HepG2 (cell line): Measurements from ENCODE around the gene CNTN5. TPM values are rescaled to one million over a fixed set of nuclear protein-coding genes. Genes with fewer than 3 reads are reported as not detected.

ENCODE experiments used
- ATAC-seq: fragments of 200-7000 bp; cut with Tn5 transposase; 3 replicates; pipeline ENCODE4 v1.9.1; 2020; ENCODE audit warnings: mild to moderate bottlenecking, moderate library complexity
- BruUV-seq: library from RNA; stranded (reverse); fragments of 400-500 nt; replicated peaks from 2 replicates; lab custom pipeline; 2021; lab: Mats Ljungman, UMichigan
- CTCF ChIA-PET: fragments of 300-600 bp; formaldehyde crosslinking; extraction: SDS; loops from one replicate; lab custom pipeline; 2021; ENCODE audit warnings: low total read pairs, inconsistent platforms, low intra/inter-chr PET ratio; lab: Yijun Ruan, JAX
- POLR2A ChIA-PET: fragments of 350-600 bp; sonication (Branson Sonifier 250); formaldehyde crosslinking; loops from one replicate; lab custom pipeline; 2020; ENCODE audit warnings: antibody characterized with exemption, inconsistent platforms; lab: Yijun Ruan, JAX
- DNase-seq: peaks from one replicate; pipeline ENCODE4 v3.0.0-alpha.2; 2015; ENCODE audit warnings: low spot score
- FAIRE-seq: peaks from 3 replicates; lab custom pipeline; 2011; peaks lifted over from hg19 to GRCh38; lab: Jason Lieb, UNC
- H2AFZ ChIP-seq: one replicate; pipeline ENCODE4 v1.6.1; 2011; ENCODE audit warnings: low read length, inconsistent platforms
- H3K27ac ChIP-seq: fragments of 300-600 bp; 3 replicates; pipeline ENCODE4 v1.8.0; 2011; ENCODE audit warnings: mixed run types, mild to moderate bottlenecking, mixed read lengths, low read length, inconsistent platforms; ENCODE audit not compliant: insufficient read depth; ENCODE audit errors: extremely low read length
- H3K27me3 ChIP-seq, 2 experiments: fragments of 200-600 bp in 1 of 2; 2 replicates in 1 of 2; 3 replicates in 1 of 2; pipeline versions ENCODE4 v1.6.0 to v1.8.0; 2011; ENCODE audit warnings: low read length in 2 of 2, mild to moderate bottlenecking in 2 of 2, moderate library complexity in 2 of 2, inconsistent platforms in 1 of 2; ENCODE audit not compliant: insufficient read depth in 2 of 2, control insufficient read depth in 1 of 2
- H3K36me3 ChIP-seq, 2 experiments: fragments of 200-600 bp in 1 of 2; replicated peaks in 1 of 2; 2 replicates in 1 of 2; 3 replicates in 1 of 2; pipeline versions ENCODE4 v1.5.1 to v1.8.0; 2011; ENCODE audit warnings: low read length in 2 of 2, inconsistent platforms in 1 of 2; ENCODE audit not compliant: insufficient read depth in 2 of 2, control insufficient read depth in 1 of 2
- H3K4me1 ChIP-seq: 2 replicates; pipeline ENCODE4 v1.5.1; 2012; ENCODE audit warnings: low read length, inconsistent platforms; ENCODE audit not compliant: insufficient read depth
- H3K4me2 ChIP-seq: 2 replicates; pipeline ENCODE4 v1.6.0; 2011; ENCODE audit warnings: low read depth, low read length, inconsistent platforms
- H3K4me3 ChIP-seq, 3 experiments: fragments of 200-600 bp in 1 of 3; sonication (generic), shearing (Covaris generic) in 1 of 3; replicated peaks in 1 of 3; 2 replicates each; pipeline ENCODE4 v1.5.1; 2011 to 2016; ENCODE audit warnings: low read length in 3 of 3, inconsistent platforms in 2 of 3, low read depth in 2 of 3, mild to moderate bottlenecking in 2 of 3, control low read depth in 1 of 3, mixed read lengths in 1 of 3; ENCODE audit not compliant: insufficient read depth in 1 of 3
- H3K79me2 ChIP-seq: one replicate; pipeline ENCODE4 v1.6.1; 2011; ENCODE audit warnings: low read length, inconsistent platforms; ENCODE audit not compliant: insufficient read depth
- H3K9ac ChIP-seq: 2 replicates; pipeline ENCODE4 v1.6.0; 2011; ENCODE audit warnings: mild to moderate bottlenecking, low read depth, low read length, inconsistent platforms; ENCODE audit not compliant: insufficient read depth
- H3K9me3 ChIP-seq: 2 replicates; pipeline ENCODE4 v1.5.1; 2012; ENCODE audit warnings: mild to moderate bottlenecking, low read length
- H4K20me1 ChIP-seq: 2 replicates; pipeline ENCODE4 v1.6.0; 2011; ENCODE audit warnings: inconsistent platforms, mild to moderate bottlenecking, low read length, moderate library complexity; ENCODE audit not compliant: insufficient read depth
- HNRNPH1 ChIP-seq: fragments of 200-400 bp; formaldehyde crosslinking; optimal IDR thresholded peaks from 2 replicates; pipeline ENCODE3; 2017; ENCODE audit warnings: mild to moderate bottlenecking, low read depth, low read length
- SNAPC2 ChIP-seq: sonication (generic); formaldehyde crosslinking; IDR thresholded peaks from 2 replicates; pipeline ENCODE4 v1.8.1; 2022; ENCODE audit warnings: mild to moderate bottlenecking, missing genetic modification reagents
- ZBTB38 ChIP-seq: sonication (generic); formaldehyde crosslinking; IDR thresholded peaks from 2 replicates; pipeline ENCODE4 v1.5.1; 2020; ENCODE audit warnings: mild to moderate bottlenecking, missing genetic modification reagents
- ZBTB4 ChIP-seq: sonication (generic); formaldehyde crosslinking; IDR thresholded peaks from 2 replicates; pipeline ENCODE4 v1.4.0; 2020; ENCODE audit warnings: missing genetic modification reagents, mild to moderate bottlenecking, borderline replicate concordance
- ZNF20 ChIP-seq: sonication (generic); formaldehyde crosslinking; IDR thresholded peaks from 2 replicates; pipeline ENCODE4 v1.4.0; 2020; ENCODE audit warnings: mild to moderate bottlenecking, moderate library complexity, missing genetic modification reagents
- ZNF230 ChIP-seq: sonication (generic); formaldehyde crosslinking; IDR thresholded peaks from 2 replicates; pipeline ENCODE4 v1.4.0; 2020; ENCODE audit warnings: mild to moderate bottlenecking, missing genetic modification reagents
- ZNF256 ChIP-seq: sonication (generic); formaldehyde crosslinking; conservative IDR thresholded peaks from 2 replicates; pipeline ENCODE4 v1.4.0; 2020; ENCODE audit warnings: missing genetic modification reagents
- ZNF816 ChIP-seq: sonication (generic); formaldehyde crosslinking; IDR thresholded peaks from 2 replicates; pipeline ENCODE4 v1.8.0; 2022; ENCODE audit warnings: missing genetic modification reagents, mild to moderate bottlenecking, borderline replicate concordance
- WGBS: methylation state at CpG from one replicate; pipeline ENCODE4 v1.1.6; 2017; ENCODE audit warnings: low lambda C conversion rate; 5-methylcytosine and 5-hydroxymethylcytosine counted together
- in situ Hi-C: cut with HindIII; loops from 2 replicates; pipeline ENCODE4 v1.10.0; 2017; ENCODE audit warnings: low pct_unique_long_range_greater_than_20kb; ENCODE audit not compliant: extremely low pct_ligation_motif_present
- intact Hi-C: fragments of 100-400 bp; cut with micrococcal nuclease; formaldehyde crosslinking; loops from one replicate; pipeline ENCODE4 v1.10.0; 2022; ENCODE audit not compliant: unreplicated experiment
- polyA plus RNA-seq, 8 experiments: library from polyadenylated mRNA; depleted of rRNA in 3 of 8; stranded (reverse) in 7 of 8; unstranded in 1 of 8; fragments of >200 nt; fragmentation: Illumina TruSeq in 4 of 8; extraction: Trizol in 4 of 8; gene quantifications; 2 replicates each; pipeline versions ENCODE4 v1.2.1 to v1.2.3, GENCODE V29; 2011 to 2016; ENCODE audit warnings: low read depth in 4 of 8, missing spikeins in 1 of 8, mixed read lengths in 1 of 8; ENCODE audit not compliant: insufficient read depth in 1 of 8
- total RNA-seq, 5 experiments: library from RNA; depleted of rRNA; stranded (reverse); fragments of >200 nt; fragmentation: Illumina TruSeq; extraction: Trizol; gene quantifications; 2 replicates each; pipeline ENCODE4 v1.2.3, GENCODE V29; 2016; ENCODE audit warnings: low read depth in 1 of 5
- TF ChIP-seq, protein P1 (sequence below), 2 experiments: sonication (generic) in 1 of 2; formaldehyde crosslinking in 1 of 2; IDR thresholded peaks; 2 replicates each; pipeline versions ENCODE4 v1.5.1 to v1.6.1; 2011 to 2020; ENCODE audit warnings: borderline replicate concordance in 1 of 2, low read depth in 1 of 2, low read length in 1 of 2, mild to moderate bottlenecking in 1 of 2, missing genetic modification reagents in 1 of 2, moderate library complexity in 1 of 2
- TF ChIP-seq, protein P2 (sequence below): sonication (generic); formaldehyde crosslinking; conservative IDR thresholded peaks from 2 replicates; pipeline ENCODE4 v1.4.0; 2020; ENCODE audit warnings: missing genetic modification reagents

The CNTN5 gene
- total and polyA plus RNA-seq, 2 of the 13 experiments (the other 11 are each of a cell fraction or from before 2014, with no cell fraction given), result not detected

DNA sequence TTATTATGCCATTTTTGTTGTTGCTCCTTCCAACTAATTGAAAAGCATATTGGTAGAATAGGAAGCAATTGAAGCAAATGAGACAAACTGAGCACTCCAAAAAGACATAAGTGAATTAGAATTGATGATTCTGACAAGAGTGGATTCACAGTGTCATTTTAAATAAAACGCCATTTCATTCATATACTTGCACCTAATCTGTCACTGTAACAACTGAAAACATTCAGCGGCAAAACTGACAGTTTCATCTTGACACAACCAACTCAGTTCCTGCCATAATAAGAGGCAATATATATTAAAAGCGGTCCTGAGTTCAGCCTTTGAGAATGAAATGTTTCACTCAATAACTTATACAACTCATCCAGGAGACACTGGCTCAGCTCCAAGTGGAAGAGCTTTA, 306.8 kb downstream of the CNTN5 start:
- no peaks in the 10 kb centered on the region for H3K36me3 ChIP-seq
- no peaks in the 10 kb centered on the region for H4K20me1 ChIP-seq
- POLR2A ChIA-PET, result no interaction called here
- no peaks in the 10 kb centered on the region for H3K9me3 ChIP-seq
- H3K79me2 ChIP-seq, result no peaks in the 10 kb centered on the region
- H2AFZ ChIP-seq, result no peak overlapping the region
- intact Hi-C loops (no loop called here), in situ Hi-C loops (no loop called here)
- ATAC-seq, result no peak
- H3K27me3 ChIP-seq, result no peaks in the 10 kb centered on the region
- no peak overlapping the region for H3K4me2 ChIP-seq
- DNase-seq, result no peak
- TF ChIP-seq ZNF256 (CRISPR knock-in tag), result no peak
- TF ChIP-seq, all 625 proteins: peak for 0
- Histone ChIP-seq H3K4me1 (no peaks in the 10 kb centered on the region), H3K27ac (no peak overlapping the region), H3K9ac (no peak overlapping the region), H3K4me3 (no peak overlapping the region)
- 22% methylated on average over 3 of the region's 3 CpGs for WGBS
- CTCF ChIA-PET, result no interaction called here
- BruUV-seq, result no TSS peak
- FAIRE-seq, result no peak

DNA sequence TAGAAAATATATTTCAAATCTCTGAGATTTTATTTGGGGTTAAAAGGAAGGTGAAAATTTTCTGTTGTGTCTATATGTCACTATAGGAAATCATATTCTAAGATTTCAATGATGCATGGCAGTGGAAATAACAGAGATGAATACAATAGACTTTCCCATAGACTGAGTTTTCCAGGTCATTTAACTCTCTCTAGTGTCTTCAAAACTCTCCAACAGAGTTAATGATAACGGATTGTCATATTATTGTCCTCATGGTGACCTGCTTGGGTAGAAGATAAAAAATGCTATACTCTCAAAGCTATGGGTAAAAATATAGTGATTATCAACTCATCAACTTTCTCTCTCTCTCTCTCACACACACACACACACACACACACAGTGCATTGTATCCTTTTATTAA, 312.9 kb downstream of the CNTN5 start:
- Histone ChIP-seq H3K4me1 (no peaks in the 10 kb centered on the region), H3K9me3 (no peaks in the 10 kb centered on the region), H3K4me3 (no peak overlapping the region), H3K4me2 (no peak overlapping the region), H3K9ac (no peak overlapping the region), H3K79me2 (no peaks in the 10 kb centered on the region), H3K27ac (no peak overlapping the region), H4K20me1 (no peaks in the 10 kb centered on the region), H3K27me3 (no peaks in the 10 kb centered on the region), H3K36me3 (no peaks in the 10 kb centered on the region), H2AFZ (no peak overlapping the region)
- no TSS peak for BruUV-seq
- intact Hi-C loops (no loop called here), in situ Hi-C loops (no loop called here)
- ATAC-seq (no peak), DNase-seq (no peak), FAIRE-seq (no peak)
- ChIA-PET POLR2A (no interaction called here), CTCF (no interaction called here)
- 0% methylated on average over 1 of the region's 1 CpG for WGBS
- no peak for TF ChIP-seq ZBTB4
- TF ChIP-seq ZNF230, result no peak
- TF ChIP-seq SNAPC2 (CRISPR knock-in tag), result no peak
- TF ChIP-seq, protein P1, sequence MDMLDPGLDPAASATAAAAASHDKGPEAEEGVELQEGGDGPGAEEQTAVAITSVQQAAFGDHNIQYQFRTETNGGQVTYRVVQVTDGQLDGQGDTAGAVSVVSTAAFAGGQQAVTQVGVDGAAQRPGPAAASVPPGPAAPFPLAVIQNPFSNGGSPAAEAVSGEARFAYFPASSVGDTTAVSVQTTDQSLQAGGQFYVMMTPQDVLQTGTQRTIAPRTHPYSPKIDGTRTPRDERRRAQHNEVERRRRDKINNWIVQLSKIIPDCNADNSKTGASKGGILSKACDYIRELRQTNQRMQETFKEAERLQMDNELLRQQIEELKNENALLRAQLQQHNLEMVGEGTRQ (IDR thresholded peaks at IDR 0.05; ENCODE audit: low read depth, low read length), result no peak
- TF ChIP-seq, protein P1 (CRISPR knock-in tag; IDR thresholded peaks at IDR 0.05; ENCODE audit: borderline replicate concordance), result no peak
- no peak for TF ChIP-seq ZBTB38 (CRISPR knock-in tag)
- TF ChIP-seq, protein P2, sequence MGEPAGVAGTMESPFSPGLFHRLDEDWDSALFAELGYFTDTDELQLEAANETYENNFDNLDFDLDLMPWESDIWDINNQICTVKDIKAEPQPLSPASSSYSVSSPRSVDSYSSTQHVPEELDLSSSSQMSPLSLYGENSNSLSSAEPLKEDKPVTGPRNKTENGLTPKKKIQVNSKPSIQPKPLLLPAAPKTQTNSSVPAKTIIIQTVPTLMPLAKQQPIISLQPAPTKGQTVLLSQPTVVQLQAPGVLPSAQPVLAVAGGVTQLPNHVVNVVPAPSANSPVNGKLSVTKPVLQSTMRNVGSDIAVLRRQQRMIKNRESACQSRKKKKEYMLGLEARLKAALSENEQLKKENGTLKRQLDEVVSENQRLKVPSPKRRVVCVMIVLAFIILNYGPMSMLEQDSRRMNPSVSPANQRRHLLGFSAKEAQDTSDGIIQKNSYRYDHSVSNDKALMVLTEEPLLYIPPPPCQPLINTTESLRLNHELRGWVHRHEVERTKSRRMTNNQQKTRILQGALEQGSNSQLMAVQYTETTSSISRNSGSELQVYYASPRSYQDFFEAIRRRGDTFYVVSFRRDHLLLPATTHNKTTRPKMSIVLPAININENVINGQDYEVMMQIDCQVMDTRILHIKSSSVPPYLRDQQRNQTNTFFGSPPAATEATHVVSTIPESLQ (CRISPR knock-in tag), result no peak
- no peak for TF ChIP-seq ZNF20
- TF ChIP-seq ZNF816 (CRISPR knock-in tag), result no peak
- TF ChIP-seq HNRNPH1, result no peak
